Dermis microvascular lymphatic vessel endothelial cell (primary cell): ENCODE measurements around the gene ODF2L. TPM values are rescaled to one million over a fixed set of nuclear protein-coding genes. Genes with fewer than 3 reads are reported as not detected.
"Not testable (repeated sequence)": the region's sequence is repeated elsewhere in the genome, so short reads cannot be mapped to it uniquely, and the experiment has no call there.

Source experiments
- DNase-seq, 2 donors: peaks; one replicate each; pipeline versions ENCODE4 v3.0.0 to v3.0.0-alpha.2; 2010; ENCODE audit warnings: low read depth in 2 of 2
- total RNA-seq: library from RNA; depleted of rRNA; stranded (reverse); fragments of >200 nt; gene quantifications from 2 replicates; pipeline ENCODE4 v1.2.1, GENCODE V29; 2014

Gene ODF2L
- total RNA-seq, 1 donor from 2014 or later = 22.3 TPM

DNA sequence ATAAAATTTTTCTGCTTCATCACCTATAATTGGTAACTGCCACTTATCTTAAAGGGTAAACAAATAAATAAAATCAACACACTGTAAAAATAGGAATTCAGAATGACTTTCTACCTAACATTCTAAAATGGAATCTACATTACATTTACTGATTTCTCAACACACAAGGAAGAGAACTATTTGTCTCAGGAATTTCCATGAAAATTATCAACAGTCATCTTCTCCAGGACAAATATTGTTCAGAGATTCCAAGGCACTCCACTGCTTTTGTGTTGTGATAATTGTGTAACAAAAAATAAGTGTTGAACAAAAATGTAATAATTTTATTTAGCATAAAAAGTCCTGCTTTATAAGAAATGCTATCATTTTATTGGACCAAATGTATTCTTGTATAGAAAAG is 7.3 kb downstream of the ODF2L start:
- no peak for DNase-seq

DNA sequence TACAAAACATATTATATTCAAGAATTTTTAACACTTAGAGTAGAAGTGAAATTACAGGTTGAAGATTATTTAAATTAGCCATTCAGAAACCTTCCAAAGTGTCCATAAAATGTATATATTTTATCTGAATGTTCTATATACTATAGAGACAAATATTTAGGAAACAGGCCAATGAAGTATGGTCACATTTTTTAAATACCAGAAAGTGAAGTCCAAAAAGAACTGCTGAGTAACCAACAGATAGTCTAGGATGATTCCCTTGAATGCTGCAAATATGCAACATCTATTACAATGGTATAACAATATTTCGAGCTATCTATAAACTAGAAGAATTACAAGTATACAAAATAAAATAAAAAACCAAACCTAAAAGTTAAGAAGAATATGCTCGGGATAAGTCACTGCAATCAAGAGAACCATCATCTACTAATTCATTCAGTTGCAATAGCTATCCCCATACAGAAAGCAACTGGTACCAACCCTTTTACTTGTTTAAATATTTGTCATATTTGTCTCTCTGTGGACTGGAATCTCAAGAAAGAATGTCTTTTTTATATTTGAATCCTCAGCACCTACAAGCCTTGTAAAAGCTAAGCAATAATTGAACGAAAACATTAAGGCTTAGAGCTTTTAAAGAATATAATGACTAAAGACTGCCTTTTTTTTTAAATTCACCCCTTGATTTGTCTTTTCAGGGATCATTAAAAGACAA is 8.1 kb downstream of the ODF2L start:
- DNase-seq = no peak

DNA sequence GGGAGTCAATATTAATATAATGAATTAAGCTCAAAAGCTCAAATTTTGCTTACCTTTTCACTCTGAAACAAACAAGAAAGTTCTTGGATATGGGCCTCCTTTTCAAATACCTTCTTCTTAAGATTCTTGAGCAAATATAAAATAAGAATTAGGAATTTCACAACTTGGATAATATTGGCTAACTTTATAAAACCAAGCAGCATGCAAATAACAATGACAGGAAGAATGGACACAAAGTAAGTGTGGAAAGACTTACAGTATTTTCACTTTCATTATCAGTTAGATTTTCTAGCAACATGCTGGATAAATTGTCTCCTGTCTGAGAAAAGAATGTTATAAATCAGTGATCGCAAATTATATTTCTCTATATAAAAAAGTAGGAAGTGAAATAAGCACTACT is 13.2 kb downstream of the ODF2L start:
- DNase-seq = peak; percentile 56 to 64

DNA sequence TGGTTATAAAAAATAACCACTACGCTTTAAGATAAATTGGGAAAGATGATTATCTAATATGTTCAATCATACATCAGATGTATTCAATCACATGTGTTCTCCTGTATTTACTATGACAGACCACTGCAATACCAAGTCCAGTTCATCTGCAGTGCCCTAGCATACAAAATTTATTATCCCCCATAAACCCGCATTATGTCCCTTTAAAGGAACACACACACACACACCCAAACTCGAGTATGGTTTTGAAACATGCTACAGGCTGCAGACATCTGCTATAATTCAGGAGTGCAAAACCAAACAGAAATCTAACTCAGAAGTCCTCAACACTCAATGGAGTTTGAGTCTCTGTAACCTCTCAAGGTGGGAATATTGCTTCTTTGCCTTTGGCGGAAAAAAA is 14.9 kb downstream of the ODF2L start:
- no peak for DNase-seq

DNA sequence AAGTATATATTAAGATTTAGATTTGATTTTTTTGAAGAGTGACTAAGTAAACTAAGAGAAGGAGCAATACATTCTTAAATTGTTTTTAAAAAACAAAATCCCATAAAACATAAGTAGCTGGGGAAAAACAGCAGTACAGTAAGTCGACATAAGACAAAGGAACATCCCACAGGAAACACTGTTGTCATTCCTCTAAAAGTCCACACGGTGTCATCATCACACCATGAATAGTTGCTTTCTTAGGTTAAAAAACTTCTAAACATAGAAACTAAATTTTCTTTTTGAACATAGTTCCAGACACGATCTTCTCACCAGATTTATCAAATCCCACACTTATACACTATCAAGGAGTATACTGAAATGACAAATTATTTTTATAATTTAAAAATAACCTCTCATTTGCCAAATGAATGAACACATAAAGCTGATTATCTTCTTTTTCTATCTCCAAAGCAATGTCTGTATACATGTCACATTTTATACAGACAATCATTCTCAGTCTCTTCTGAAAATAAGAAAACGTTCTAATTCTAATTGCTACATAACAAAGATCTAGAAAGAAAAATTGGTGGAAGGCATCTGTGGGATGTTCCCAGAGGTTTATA is 15.8 kb downstream of the ODF2L start:
- peak; percentile 85 to 88 for DNase-seq

DNA sequence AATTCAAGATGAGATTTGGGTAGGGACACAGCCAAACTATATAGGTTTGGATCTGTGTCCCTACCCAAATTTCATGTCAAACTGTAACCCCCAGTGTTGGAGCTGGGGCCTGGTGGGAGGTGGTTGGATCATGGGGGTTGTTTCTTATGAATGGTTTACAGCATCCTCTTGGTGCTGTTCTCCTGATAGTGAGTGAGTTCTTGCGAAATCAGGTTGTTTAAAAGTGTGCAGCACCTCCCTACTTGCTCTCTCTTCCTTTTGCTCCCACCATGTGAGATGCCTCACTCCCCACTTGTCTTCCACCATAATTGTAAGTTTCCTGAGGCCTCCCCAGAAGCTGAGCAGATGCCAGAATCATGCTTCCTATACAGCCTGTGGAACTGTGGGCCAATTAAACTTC is 17.3 kb downstream of the ODF2L start:
- DNase-seq = no peak

DNA sequence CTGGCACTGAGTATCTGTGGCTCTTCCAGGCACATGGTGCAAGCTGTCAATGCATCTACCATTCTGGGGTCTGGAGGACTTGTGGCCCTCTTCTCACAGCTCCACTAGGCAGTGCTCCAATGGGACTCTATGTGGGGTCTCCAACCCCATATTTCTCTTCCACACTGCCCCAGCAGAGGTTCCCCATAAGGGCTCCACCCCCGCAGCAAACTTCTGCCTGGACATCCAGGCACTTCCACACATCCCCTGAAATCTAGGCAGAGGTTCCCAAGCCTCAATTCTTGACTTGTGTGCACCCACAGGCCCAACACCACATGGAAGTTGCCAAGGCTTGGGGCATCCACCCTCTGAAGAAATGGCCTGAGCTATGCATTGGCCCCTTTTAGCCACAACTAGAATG is 18.8 kb downstream of the ODF2L start:
- no peak for DNase-seq

DNA sequence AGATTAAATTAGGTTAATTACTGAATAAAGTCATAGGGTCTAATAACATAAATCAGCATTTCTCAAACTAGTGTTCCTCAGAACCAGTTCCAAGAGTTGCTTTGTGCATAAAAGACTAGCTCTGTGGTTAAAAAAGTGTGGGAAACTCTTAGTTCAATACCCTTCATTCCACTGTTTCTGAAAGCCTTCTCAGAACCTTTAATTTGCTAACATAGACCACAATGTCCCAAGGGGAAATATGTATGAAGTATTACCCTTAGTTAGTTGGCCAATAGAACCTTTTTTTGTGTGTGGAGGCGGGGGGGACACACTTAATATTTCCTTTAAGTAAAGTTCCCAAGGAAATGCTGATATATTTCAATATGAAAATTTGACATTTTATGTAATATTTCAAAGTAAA is 20.4 kb downstream of the ODF2L start:
- no peak for DNase-seq

DNA sequence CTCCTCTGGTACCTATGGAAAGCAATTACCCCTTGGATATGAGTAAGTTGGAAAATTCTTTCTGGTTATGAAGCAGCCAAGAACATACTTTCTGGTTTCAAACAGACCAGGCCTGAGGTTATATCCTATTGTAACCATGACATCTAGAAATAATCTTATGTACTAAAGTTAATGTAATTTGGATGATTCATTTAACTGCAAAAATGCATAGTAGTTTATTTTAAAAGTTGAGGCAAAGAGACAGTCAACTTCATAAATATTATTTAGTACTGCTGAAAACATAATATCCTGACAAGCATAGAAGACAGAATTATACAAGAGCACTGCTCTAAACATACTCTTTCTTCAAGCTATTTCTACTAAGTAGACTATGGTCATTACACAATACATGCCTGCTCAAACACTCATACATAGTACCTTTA is 25.5 kb downstream of the ODF2L start:
- no peak for DNase-seq

DNA sequence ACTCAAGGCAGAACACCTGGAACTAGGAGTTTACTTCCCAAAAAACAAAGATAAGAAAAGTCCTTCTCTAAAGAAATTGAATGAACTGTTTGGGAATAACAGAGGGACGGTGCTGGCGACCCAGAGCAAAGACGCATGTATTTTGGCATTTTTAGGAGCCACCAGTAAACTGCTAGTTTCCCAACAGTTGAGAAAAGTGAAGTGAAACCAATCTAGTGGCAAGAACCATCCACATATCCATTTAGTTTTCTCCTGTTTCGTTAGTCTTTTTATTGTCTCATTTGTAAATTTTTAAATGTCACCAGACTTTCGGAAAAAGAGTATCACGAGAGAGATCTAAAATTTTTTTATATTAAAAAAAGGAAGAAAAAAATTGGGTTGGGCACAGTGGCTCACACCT is 30.2 kb downstream of the ODF2L start:
- DNase-seq = no peak

DNA sequence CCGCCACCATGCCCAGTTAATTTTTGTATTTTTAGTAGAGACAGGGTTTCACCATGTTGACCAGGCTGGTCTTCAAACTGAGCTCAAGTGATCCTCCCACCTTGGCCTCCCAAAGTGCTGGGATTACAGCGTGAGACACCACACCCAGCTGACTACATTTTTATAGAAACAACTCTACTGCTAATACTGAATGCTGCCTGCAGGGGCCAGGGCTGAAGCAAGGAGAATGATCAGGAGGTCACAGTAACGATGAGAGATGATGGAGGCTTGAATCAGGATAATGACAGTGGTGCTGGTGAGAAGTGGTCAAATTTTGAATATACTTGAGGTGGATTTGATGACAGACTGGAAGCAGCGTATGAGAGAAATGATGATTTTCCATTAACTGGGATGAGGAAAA is 33.3 kb downstream of the ODF2L start:
- no peak for DNase-seq

DNA sequence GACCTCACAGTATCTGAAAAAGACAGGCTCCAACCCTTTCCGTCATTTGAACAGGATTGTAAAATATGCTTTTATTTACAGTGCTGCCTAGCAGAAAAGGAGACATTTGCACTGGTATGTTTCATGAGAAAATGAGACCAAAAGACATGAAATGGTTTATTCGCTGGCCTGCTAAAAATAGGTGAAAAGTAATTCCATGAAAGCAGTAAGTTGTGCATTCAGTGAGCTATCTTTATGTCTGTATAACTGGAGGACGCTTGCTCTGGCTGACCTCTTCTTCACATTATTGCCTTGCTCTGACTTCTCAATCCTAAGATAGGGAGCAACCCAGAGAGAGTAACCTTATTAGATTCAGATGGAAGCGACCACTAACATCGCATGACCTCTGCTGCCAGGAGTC is 38.3 kb downstream of the ODF2L start:
- no peak for DNase-seq

DNA sequence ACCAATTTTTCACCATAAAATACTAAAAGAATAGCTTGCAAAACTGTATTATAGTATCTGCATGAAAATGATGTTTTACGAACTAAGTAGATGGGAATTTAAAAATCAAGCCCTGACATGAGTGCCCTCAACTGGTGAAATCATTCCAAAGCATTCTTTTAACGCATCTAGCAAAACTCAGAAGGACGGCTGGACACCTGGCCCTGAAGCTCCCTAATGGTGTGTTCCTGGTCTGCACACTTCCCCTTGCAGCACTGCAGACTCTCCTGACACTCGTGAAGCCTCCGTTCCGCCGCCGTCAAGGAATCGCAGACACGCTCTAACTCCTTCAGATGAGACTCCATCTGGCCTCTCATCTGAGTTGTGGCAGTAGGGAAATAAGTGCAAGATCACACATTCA is 39.9 kb downstream of the ODF2L start:
- no peak for DNase-seq

DNA sequence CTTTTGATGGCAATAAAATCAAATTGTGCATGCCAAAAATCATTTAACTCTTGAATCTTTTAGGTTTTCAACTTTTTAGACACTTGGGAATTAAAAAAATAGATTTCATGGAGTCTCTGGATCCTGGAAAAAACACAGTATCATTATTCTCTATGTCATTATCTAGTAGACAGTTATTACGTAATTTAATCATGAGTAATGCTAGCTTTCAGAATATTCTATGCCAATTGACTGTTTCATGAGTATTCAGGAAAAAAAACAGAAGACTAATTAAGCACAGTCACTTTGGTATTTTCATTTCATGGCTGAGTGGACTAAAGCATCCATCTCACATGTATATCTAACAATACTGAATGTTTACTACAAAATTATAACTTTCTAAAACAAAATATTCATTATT is 44.0 kb downstream of the ODF2L start:
- no peak for DNase-seq

DNA sequence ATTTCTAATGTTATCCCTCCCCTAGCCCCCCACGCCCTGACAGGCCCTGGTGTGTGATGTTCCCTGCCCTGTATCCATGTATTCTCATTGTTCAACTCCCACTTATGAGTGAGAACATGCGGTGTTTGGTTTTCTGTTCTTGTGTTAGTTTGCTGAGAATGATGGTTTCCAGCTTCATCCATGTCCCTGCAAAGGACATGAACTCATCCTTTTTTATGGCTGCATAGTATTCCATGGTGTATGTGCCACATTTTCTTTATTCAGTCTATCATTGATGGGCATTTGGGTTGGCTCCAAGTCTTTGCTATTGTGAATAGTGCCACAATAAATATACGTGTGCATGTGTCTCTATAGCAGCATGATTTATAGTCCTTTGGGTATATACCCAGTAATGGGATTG is 45.9 kb downstream of the ODF2L start:
- DNase-seq = not testable (repeated sequence)

DNA sequence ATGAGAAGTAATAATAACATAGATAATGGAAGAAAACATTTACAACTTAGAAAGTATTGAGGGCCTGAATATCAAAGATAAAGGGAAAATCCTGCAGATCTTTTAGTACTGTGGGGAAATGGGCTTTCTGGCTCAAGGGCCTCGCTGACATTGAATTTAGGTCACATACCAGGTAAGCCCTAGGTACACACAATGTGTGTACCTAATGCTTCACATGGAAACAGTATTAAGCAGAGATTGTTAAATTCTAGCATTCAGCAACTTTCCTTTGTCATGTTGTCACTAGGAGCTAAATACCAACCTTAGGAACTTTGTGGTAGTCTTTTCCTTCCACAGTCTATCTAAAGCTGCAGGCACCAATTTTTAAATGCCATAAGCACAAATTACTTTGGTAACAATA is 49.7 kb downstream of the ODF2L start:
- DNase-seq = no peak

DNA sequence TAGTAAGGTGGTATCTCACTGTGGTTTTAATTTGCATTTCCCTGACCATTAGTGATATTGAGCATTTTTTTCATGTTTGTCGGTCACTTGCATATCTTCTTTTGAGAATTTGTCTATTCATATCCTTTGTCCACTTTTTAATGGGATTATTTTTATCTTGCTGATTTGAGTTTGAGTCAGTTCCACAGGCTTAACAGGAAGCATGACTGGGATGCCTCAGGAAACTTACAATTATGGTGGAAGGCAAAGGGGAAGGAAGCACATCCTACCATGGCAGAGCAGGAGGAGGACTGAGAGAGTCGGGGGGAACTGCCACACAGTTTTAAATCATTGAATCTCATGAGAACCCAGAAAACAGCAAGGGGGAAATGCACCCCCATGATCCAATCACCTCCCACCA is 51.1 kb downstream of the ODF2L start:
- DNase-seq = peak in 1 of 2 donors; percentile 20

DNA sequence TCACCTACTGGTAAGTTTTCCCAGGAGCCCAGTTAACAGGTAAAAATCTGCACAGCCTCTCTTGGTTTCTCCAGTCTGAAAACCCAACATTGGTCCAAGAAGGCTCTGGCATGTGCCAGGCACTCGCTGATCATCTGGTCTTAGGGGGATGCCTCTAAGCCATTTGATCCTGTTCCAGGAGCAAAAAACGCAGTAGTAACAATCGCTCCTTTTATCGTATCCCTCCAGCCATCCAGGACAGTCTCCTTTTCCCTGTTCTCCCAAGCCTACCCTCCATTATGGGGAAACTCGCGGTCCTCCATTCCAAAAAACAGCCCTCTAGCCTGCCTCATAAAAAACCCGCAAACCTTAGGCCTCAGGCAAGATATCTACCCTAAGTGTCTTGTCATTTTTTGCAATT is 56.2 kb downstream of the ODF2L start:
- DNase-seq = no peak

DNA sequence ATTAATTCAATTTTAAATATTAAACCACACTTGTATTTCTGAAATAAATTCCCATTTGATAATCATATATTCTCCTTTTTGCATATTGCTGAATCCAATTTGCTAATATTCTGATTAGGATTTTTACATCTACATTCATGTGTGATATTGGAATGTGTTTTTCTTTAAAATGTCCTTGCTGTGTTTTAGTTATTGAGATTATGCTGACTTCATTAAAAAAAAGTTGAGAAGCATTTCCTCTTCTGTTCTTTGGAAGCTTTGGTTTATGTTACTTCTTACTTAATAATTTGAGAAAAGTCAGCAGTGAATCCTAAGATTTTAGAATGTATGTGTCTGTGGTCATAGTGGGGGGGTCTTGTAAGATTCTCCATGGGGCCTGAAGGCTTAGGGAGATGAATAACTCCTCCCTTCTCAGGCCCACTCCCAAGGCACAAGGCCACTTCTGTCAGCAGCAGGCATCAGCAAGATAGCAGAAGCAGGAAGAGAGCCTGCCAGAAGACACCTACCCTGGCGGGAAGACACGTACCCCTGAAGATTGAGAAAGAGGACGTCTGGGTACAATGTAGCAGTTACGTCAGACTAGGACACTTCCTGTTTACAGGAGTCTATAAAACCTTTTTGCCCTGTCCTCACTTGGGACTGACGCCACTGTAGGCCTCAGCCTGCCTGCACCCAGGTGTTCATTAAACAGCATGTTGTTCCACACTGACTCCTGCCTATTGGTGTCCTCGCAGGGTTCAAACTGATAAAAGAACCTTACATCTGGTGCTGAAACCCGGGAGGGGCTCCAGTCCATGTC is 56.9 kb downstream of the ODF2L start:
- no peak for DNase-seq

DNA sequence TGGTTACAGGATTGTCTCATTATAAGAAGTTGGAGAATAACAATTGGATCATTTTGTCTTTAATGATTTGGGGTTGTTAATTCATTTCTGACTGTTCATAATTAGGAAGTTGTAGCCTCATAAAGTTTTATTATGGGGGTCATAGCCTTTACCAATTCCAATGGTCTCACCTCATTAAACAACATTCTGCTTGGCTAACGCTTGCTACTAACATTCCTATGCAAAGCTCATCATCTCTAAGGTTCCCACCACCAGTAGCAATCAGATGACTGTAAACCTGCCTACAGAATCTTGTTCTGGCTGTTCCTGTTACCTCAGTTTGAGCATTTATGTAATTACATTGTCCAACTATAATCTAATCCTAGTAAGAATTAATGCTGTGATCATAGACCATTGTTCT is 60.2 kb downstream of the ODF2L start:
- DNase-seq = no peak

DNA sequence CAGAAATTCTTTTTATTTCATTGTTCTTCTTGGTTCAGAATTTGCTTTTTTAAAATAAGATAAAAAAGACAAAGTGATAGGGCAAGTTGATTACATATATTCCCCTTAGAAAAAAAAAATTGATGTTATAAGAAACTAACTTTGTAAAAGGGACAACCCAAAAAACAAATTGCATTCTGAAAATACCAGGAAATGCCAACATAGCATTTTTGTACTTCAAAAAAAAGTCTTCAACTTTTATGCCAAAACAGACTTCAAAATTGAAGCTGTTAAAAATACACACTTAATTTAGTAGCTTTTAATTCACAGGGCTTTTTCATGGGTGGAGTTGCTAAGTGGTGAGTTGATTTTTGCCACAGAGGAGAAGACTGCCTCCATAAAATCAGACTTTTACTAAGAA is 70.9 kb downstream of the ODF2L start:
- no peak for DNase-seq

DNA sequence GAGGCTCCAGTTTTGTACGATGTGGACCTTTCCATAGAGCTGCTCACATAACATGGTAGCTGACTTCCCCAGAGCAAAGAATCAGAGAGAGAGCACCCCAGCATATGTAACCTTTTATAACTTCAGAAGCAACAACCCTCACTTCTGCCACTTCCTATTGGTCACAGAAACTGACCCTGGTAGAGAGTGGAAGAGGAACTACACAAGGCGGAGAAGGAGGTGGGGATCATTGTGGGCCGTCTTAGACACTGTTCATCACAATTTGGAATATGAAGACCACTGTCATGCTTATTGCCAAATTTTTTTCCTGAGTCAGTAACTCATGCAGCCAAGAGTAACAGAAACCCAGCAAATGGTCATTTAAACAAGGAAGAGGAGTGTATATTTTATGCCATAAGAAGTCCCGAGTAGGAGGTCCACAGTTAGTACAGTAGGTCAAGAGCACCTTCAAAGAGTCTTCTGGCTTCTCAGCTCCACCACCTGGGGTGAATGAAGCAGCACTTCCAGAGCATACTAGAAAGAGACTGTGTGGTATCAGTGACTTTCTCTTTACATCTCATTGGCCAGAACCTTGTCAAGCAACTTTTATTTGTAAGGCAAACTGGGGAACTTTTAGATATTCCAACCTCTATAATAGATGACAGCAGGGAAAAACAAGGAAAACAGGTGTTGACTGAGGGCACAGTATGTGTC is 71.8 kb downstream of the ODF2L start:
- no peak for DNase-seq
